Body of pancreas (tissue), 4 donors: ENCODE data around the gene AGPAT1.

Source experiments
- CTCF ChIP-seq, 7 experiments: fragments of 450-650 bp in 4 of 7; fragments of 200-600 bp in 3 of 7; sonication (generic) in 3 of 7; IDR thresholded peaks; one replicate each; pipeline ENCODE4 v1.5.1; 2016 to 2019; ENCODE audit warnings: antibody characterized with exemption in 7 of 7
- POLR2A ChIP-seq, 3 donors: fragments of 450-650 bp; IDR thresholded peaks; one replicate each; pipeline ENCODE4 v1.6.1; 2016; ENCODE audit warnings: antibody characterized with exemption in 3 of 3, mild to moderate bottlenecking in 2 of 3

DNA sequence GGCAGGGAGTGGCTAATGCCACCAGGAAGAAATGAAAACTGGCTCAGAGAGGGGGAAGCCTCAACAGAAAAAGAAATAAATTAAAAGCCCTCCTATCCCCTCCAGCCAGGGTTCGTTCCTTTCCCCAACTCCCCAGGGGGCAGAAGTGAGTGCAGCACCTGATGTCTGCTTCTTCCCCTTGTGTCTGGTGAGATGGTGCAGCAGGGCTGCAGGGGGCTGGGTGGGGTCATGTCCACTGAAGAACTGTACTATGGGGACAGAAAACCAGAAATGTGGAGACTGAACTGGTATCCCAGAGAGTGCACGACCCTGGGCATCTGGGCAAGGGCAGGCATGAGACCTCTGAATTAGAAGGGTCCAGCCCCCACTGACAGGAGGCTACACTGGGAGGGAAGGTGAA, 7.5 kb downstream of the AGPAT1 start:
- TF ChIP-seq CTCF (IDR thresholded peaks at IDR 0.05) (no peak), POLR2A (IDR thresholded peaks at IDR 0.05) (no peak)
